SK-N-SH treated with all-trans-retinoic acid at 6 μM for 48 hours (cell line): ENCODE measurements around the gene NUTM2D.
"Not testable (repeated sequence)": the region's sequence is repeated elsewhere in the genome, so short reads cannot be mapped to it uniquely, and the experiment has no call there.

Source experiments
- ARNTL ChIP-seq: fragments of 450-650 bp; formaldehyde crosslinking; IDR thresholded peaks from 2 replicates; pipeline ENCODE4 v1.5.0; 2020; ENCODE audit warnings: low read depth, mild to moderate bottlenecking, moderate library complexity, borderline replicate concordance
- ESRRG ChIP-seq: fragments of 250-450 bp; sonication (Bioruptor Pico); IDR thresholded peaks from 2 replicates; pipeline ENCODE4 v1.6.1; 2021; ENCODE audit warnings: mild to moderate bottlenecking
- ISL1 ChIP-seq: fragments of 250-450 bp; sonication (Bioruptor Pico); IDR thresholded peaks from 2 replicates; pipeline ENCODE4 v2.1.2; 2022; ENCODE audit warnings: mild to moderate bottlenecking, moderate library complexity
- RARB ChIP-seq: fragments of 250-450 bp; sonication (Bioruptor Pico); IDR thresholded peaks from 2 replicates; pipeline ENCODE4 v1.8.0; 2021; ENCODE audit warnings: mild to moderate bottlenecking, moderate library complexity
- TCF4 ChIP-seq: fragments of 250-450 bp; sonication (Bioruptor Pico); IDR thresholded peaks from 2 replicates; pipeline ENCODE4 v1.8.0; 2021; ENCODE audit warnings: mild to moderate bottlenecking, moderate library complexity, borderline replicate concordance
- TSHZ2 ChIP-seq: fragments of 250-450 bp; sonication (Bioruptor Pico); IDR thresholded peaks from 2 replicates; pipeline ENCODE4 v1.5.0; 2020; ENCODE audit warnings: mild to moderate bottlenecking, moderate library complexity
- ZFP3 ChIP-seq: fragments of 250-450 bp; sonication (Bioruptor Pico); IDR thresholded peaks from 2 replicates; pipeline ENCODE4 v1.5.0; 2020; ENCODE audit warnings: mild to moderate bottlenecking, moderate library complexity
- ZFP30 ChIP-seq: fragments of 450-650 bp; formaldehyde crosslinking; IDR thresholded peaks from 2 replicates; pipeline ENCODE4 v1.5.0; 2022; ENCODE audit warnings: mild to moderate bottlenecking, moderate library complexity
- ZNF565 ChIP-seq: fragments of 450-650 bp; formaldehyde crosslinking; conservative IDR thresholded peaks from 2 replicates; pipeline ENCODE4 v1.5.0; 2020; ENCODE audit warnings: low read depth, mild to moderate bottlenecking, moderate library complexity
- ZNF70 ChIP-seq: fragments of 450-650 bp; formaldehyde crosslinking; IDR thresholded peaks from 2 replicates; pipeline ENCODE4 v1.5.0; 2020; ENCODE audit warnings: mild to moderate bottlenecking, moderate library complexity
- ZNF8 ChIP-seq: fragments of 450-650 bp; formaldehyde crosslinking; IDR thresholded peaks from 2 replicates; pipeline ENCODE4 v1.5.0; 2020; ENCODE audit warnings: mild to moderate bottlenecking, moderate library complexity
- TF ChIP-seq, protein P1 (sequence below): fragments of 250-450 bp; sonication (Bioruptor Pico); IDR thresholded peaks from 2 replicates; pipeline ENCODE4 v1.5.1; 2021; ENCODE audit warnings: mild to moderate bottlenecking, moderate library complexity

GRCh38 chr10:87413921-87414320 is 56.4 kb downstream of the NUTM2D start:
- not testable (repeated sequence) for TF ChIP-seq RARB (CRISPR knock-in tag); ISL1; ZFP3 (CRISPR knock-in tag); ZNF565 (CRISPR knock-in tag); TCF4 (CRISPR knock-in tag); ESRRG (CRISPR knock-in tag); ZNF70; ZNF8; ARNTL (CRISPR knock-in tag); TSHZ2 (CRISPR knock-in tag); ZFP30
- TF ChIP-seq, protein P1, sequence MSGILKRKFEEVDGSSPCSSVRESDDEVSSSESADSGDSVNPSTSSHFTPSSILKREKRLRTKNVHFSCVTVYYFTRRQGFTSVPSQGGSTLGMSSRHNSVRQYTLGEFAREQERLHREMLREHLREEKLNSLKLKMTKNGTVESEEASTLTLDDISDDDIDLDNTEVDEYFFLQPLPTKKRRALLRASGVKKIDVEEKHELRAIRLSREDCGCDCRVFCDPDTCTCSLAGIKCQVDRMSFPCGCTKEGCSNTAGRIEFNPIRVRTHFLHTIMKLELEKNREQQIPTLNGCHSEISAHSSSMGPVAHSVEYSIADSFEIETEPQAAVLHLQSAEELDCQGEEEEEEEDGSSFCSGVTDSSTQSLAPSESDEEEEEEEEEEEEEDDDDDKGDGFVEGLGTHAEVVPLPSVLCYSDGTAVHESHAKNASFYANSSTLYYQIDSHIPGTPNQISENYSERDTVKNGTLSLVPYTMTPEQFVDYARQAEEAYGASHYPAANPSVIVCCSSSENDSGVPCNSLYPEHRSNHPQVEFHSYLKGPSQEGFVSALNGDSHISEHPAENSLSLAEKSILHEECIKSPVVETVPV (CRISPR knock-in tag) = not testable (repeated sequence)
